ENCODE results near the gene PRKCE. TPM values are rescaled to one million over a fixed set of nuclear protein-coding genes. Genes with fewer than 3 reads are reported as not detected.

The PRKCE gene
- polyA plus RNA-seq, 2 donors = 2.6 to 2.9 TPM

- no peak overlapping the region for H3K4me3 ChIP-seq (ENCODE audit: low read depth in 1 of 2, low read length in 2 of 2)
- no peak overlapping the region for H3K27ac ChIP-seq (ENCODE audit: low read depth in 2 of 2, low read length in 1 of 2)
- no peaks in the 10 kb centered on the region for H3K36me3 ChIP-seq (ENCODE audit: control insufficient read depth in 2 of 2, insufficient read depth in 2 of 2, low read length in 1 of 2)
- H3K27me3 ChIP-seq (ENCODE audit: control insufficient read depth in 1 of 2, insufficient read depth in 2 of 2, low read length in 2 of 2) = no peaks in the 10 kb centered on the region
- H3K4me1 ChIP-seq (ENCODE audit: control insufficient read depth in 2 of 2, insufficient read depth in 2 of 2, low read length in 1 of 2) = no peaks in the 10 kb centered on the region
- H3K9me3 ChIP-seq (ENCODE audit: control insufficient read depth in 2 of 2, insufficient read depth in 1 of 2, low read depth in 1 of 2, low read length in 1 of 2) = no peaks in the 10 kb centered on the region
- 90 to 91% methylated on average over 5 of the region's 5 CpGs for WGBS, 2 donors
Measured at GRCh38 chr2:45799679-45800381, 148.4 kb downstream of the PRKCE start.

GRCh38 chr2:45802499-45803138 lies 151.1 kb downstream of the PRKCE start:
- Histone ChIP-seq H3K27ac (ENCODE audit: low read depth in 2 of 2, low read length in 1 of 2) (no peak overlapping the region), H3K36me3 (ENCODE audit: control insufficient read depth in 2 of 2, insufficient read depth in 2 of 2, low read length in 1 of 2) (no peaks in the 10 kb centered on the region), H3K4me1 (ENCODE audit: control insufficient read depth in 2 of 2, insufficient read depth in 2 of 2, low read length in 1 of 2) (peaks cover 0 to 2% of the 10 kb centered on the region in 2 donors), H3K27me3 (ENCODE audit: control insufficient read depth in 1 of 2, insufficient read depth in 2 of 2, low read length in 2 of 2) (no peaks in the 10 kb centered on the region), H3K4me3 (ENCODE audit: low read depth in 1 of 2, low read length in 2 of 2) (no peak overlapping the region), H3K9me3 (ENCODE audit: control insufficient read depth in 2 of 2, insufficient read depth in 1 of 2, low read depth in 1 of 2, low read length in 1 of 2) (no peaks in the 10 kb centered on the region)
- 89 to 91% methylated on average over 8 of the region's 8 CpGs for WGBS, 2 donors

GRCh38 chr2:45804987-45805755 lies 153.7 kb downstream of the PRKCE start:
- 94 to 96% methylated on average over 6 of the region's 6 CpGs for WGBS, 2 donors
- H3K27ac ChIP-seq (ENCODE audit: low read depth in 2 of 2, low read length in 1 of 2) = no peak overlapping the region
- H3K27me3 ChIP-seq (ENCODE audit: control insufficient read depth in 1 of 2, insufficient read depth in 2 of 2, low read length in 2 of 2) = no peaks in the 10 kb centered on the region
- no peaks in the 10 kb centered on the region for H3K9me3 ChIP-seq (ENCODE audit: control insufficient read depth in 2 of 2, insufficient read depth in 1 of 2, low read depth in 1 of 2, low read length in 1 of 2)
- no peaks in the 10 kb centered on the region for H3K36me3 ChIP-seq (ENCODE audit: control insufficient read depth in 2 of 2, insufficient read depth in 2 of 2, low read length in 1 of 2)
- peaks cover 0 to 5% of the 10 kb centered on the region in 2 donors for H3K4me1 ChIP-seq (ENCODE audit: control insufficient read depth in 2 of 2, insufficient read depth in 2 of 2, low read length in 1 of 2)
- H3K4me3 ChIP-seq (ENCODE audit: low read depth in 1 of 2, low read length in 2 of 2) = no peak overlapping the region

GRCh38 chr2:45806563-45807358 lies 155.3 kb downstream of the PRKCE start:
- Histone ChIP-seq H3K36me3 (ENCODE audit: control insufficient read depth in 2 of 2, insufficient read depth in 2 of 2, low read length in 1 of 2) (no peaks in the 10 kb centered on the region), H3K9me3 (ENCODE audit: control insufficient read depth in 2 of 2, insufficient read depth in 1 of 2, low read depth in 1 of 2, low read length in 1 of 2) (no peaks in the 10 kb centered on the region), H3K27ac (ENCODE audit: low read depth in 2 of 2, low read length in 1 of 2) (no peak overlapping the region), H3K27me3 (ENCODE audit: control insufficient read depth in 1 of 2, insufficient read depth in 2 of 2, low read length in 2 of 2) (no peaks in the 10 kb centered on the region), H3K4me3 (ENCODE audit: low read depth in 1 of 2, low read length in 2 of 2) (no peak overlapping the region), H3K4me1 (ENCODE audit: control insufficient read depth in 2 of 2, insufficient read depth in 2 of 2, low read length in 1 of 2) (peaks cover 0 to 5% of the 10 kb centered on the region in 2 donors)
- WGBS, 2 donors = 84 to 85% methylated on average over 8 of the region's 8 CpGs

- Histone ChIP-seq H3K27ac (ENCODE audit: low read depth in 2 of 2, low read length in 1 of 2) (no peak overlapping the region), H3K9me3 (ENCODE audit: control insufficient read depth in 2 of 2, insufficient read depth in 1 of 2, low read depth in 1 of 2, low read length in 1 of 2) (no peaks in the 10 kb centered on the region), H3K27me3 (ENCODE audit: control insufficient read depth in 1 of 2, insufficient read depth in 2 of 2, low read length in 2 of 2) (no peaks in the 10 kb centered on the region), H3K36me3 (ENCODE audit: control insufficient read depth in 2 of 2, insufficient read depth in 2 of 2, low read length in 1 of 2) (no peaks in the 10 kb centered on the region), H3K4me3 (ENCODE audit: low read depth in 1 of 2, low read length in 2 of 2) (no peak overlapping the region), H3K4me1 (ENCODE audit: control insufficient read depth in 2 of 2, insufficient read depth in 2 of 2, low read length in 1 of 2) (peaks cover 0 to 5% of the 10 kb centered on the region in 2 donors)
- 78 to 83% methylated on average over 4 of the region's 4 CpGs for WGBS, 2 donors
Measured at GRCh38 chr2:45808294-45808800, 156.9 kb downstream of the PRKCE start.

GRCh38 chr2:45809205-45809604 lies 157.7 kb downstream of the PRKCE start:
- no peak overlapping the region for H3K4me3 ChIP-seq (ENCODE audit: low read depth in 1 of 2, low read length in 2 of 2)
- H3K4me1 ChIP-seq (ENCODE audit: control insufficient read depth in 2 of 2, insufficient read depth in 2 of 2, low read length in 1 of 2) = peaks cover 0 to 5% of the 10 kb centered on the region in 2 donors
- no peaks in the 10 kb centered on the region for H3K9me3 ChIP-seq (ENCODE audit: control insufficient read depth in 2 of 2, insufficient read depth in 1 of 2, low read depth in 1 of 2, low read length in 1 of 2)
- H3K27me3 ChIP-seq (ENCODE audit: control insufficient read depth in 1 of 2, insufficient read depth in 2 of 2, low read length in 2 of 2) = no peaks in the 10 kb centered on the region
- 41 to 46% methylated on average over 4 of the region's 4 CpGs for WGBS, 2 donors
- no peaks in the 10 kb centered on the region for H3K36me3 ChIP-seq (ENCODE audit: control insufficient read depth in 2 of 2, insufficient read depth in 2 of 2, low read length in 1 of 2)
- H3K27ac ChIP-seq (ENCODE audit: low read depth in 2 of 2, low read length in 1 of 2) = no peak overlapping the region

- WGBS, 2 donors = 69 to 76% methylated on average over 3 of the region's 3 CpGs
- H3K4me3 ChIP-seq (ENCODE audit: low read depth in 1 of 2, low read length in 2 of 2) = no peak overlapping the region
- no peaks in the 10 kb centered on the region for H3K9me3 ChIP-seq (ENCODE audit: control insufficient read depth in 2 of 2, insufficient read depth in 1 of 2, low read depth in 1 of 2, low read length in 1 of 2)
- H3K27me3 ChIP-seq (ENCODE audit: control insufficient read depth in 1 of 2, insufficient read depth in 2 of 2, low read length in 2 of 2) = no peaks in the 10 kb centered on the region
- no peaks in the 10 kb centered on the region for H3K36me3 ChIP-seq (ENCODE audit: control insufficient read depth in 2 of 2, insufficient read depth in 2 of 2, low read length in 1 of 2)
- H3K4me1 ChIP-seq (ENCODE audit: control insufficient read depth in 2 of 2, insufficient read depth in 2 of 2, low read length in 1 of 2) = peaks cover 0 to 7% of the 10 kb centered on the region in 2 donors
- no peak overlapping the region for H3K27ac ChIP-seq (ENCODE audit: low read depth in 2 of 2, low read length in 1 of 2)
Measured at GRCh38 chr2:45812011-45812500, 160.6 kb downstream of the PRKCE start.

GRCh38 chr2:45813003-45813941 lies 161.8 kb downstream of the PRKCE start:
- no peak overlapping the region for H3K27ac ChIP-seq (ENCODE audit: low read depth in 2 of 2, low read length in 1 of 2)

More at GRCh38 chr2:45813003-45813941, 161.8 kb downstream of the PRKCE start:
- Histone ChIP-seq H3K27me3 (ENCODE audit: control insufficient read depth in 1 of 2, insufficient read depth in 2 of 2, low read length in 2 of 2) (no peaks in the 10 kb centered on the region), H3K9me3 (ENCODE audit: control insufficient read depth in 2 of 2, insufficient read depth in 1 of 2, low read depth in 1 of 2, low read length in 1 of 2) (no peaks in the 10 kb centered on the region), H3K4me1 (ENCODE audit: control insufficient read depth in 2 of 2, insufficient read depth in 2 of 2, low read length in 1 of 2) (peaks cover 0 to 2% of the 10 kb centered on the region in 2 donors), H3K4me3 (ENCODE audit: low read depth in 1 of 2, low read length in 2 of 2) (no peak overlapping the region), H3K36me3 (ENCODE audit: control insufficient read depth in 2 of 2, insufficient read depth in 2 of 2, low read length in 1 of 2) (no peaks in the 10 kb centered on the region)
- WGBS, 2 donors = 66 to 73% methylated on average over 13 of the region's 13 CpGs

Data from esophagus (tissue), 2 donors.